ENCODE results near the gene HNRNPA2B1. TPM values are rescaled to one million over a fixed set of nuclear protein-coding genes. Genes with fewer than 3 reads are reported as not detected.

HNRNPA2B1 gene
- total and polyA plus RNA-seq, 2 donors (not counting 1 experiment from before 2014, with no cell fraction given): 167 to 524 TPM

DNA sequence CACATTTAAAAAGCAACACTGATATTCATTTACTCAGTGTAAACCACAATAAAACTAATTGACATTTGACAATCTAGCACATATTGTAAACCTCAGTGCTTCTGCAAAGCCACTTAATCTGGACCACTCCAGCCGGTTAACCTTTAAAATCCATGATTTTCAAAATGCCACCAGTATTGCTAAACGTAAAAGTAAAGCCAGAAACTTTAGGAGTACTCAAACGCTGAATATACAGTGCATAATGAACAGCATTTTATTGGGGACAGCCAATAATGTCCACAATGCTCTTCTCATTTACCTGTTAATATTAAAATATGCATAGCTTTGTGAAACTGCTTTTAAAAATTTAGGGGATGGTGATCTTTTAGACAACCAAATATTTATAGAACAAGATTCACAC lies 10.8 kb downstream of the HNRNPA2B1 start:
- intact Hi-C loops (cut with micrococcal nuclease): loop anchor here (1.0 to 10.0 kb wide), 3 partner anchors 8 to 975 kb away; partner anchors contain the start of gene HOXA9
- Histone ChIP-seq H3K27me3 (replicated peaks in 1 of 4; ENCODE audit: control extremely low read depth in 1 of 4, control insufficient read depth in 3 of 4, insufficient read depth in 4 of 4, low read length in 3 of 4) (no peaks in the 10 kb centered on the region), H4K20me1 (ENCODE audit: control insufficient read depth, insufficient read depth, low read length, poor library complexity, severe bottlenecking) (peaks cover 69% of the 10 kb centered on the region), H3K79me2 (ENCODE audit: control insufficient read depth, insufficient read depth, low read length) (peaks cover 42% of the 10 kb centered on the region), H3K36me3 (replicated peaks in 1 of 2; ENCODE audit: control extremely low read depth in 1 of 2, control insufficient read depth in 1 of 2, extremely low read depth in 1 of 2, insufficient read depth in 2 of 2, low read length in 1 of 2) (peaks cover 6 to 63% of the 10 kb centered on the region in 2 experiments), H3K4me2 (replicated peaks; ENCODE audit: low read depth, low read length, poor library complexity, severe bottlenecking) (no peak overlapping the region), H3K9me3 (ENCODE audit: control extremely low read depth in 1 of 3, control insufficient read depth in 2 of 3, insufficient read depth in 1 of 3, low read length in 2 of 3) (no peaks in the 10 kb centered on the region), H3K4me3 (ENCODE audit: control extremely low read depth in 1 of 5, extremely low read depth in 1 of 5, insufficient read depth in 1 of 5, low read depth in 2 of 5, low read length in 4 of 5) (no peak overlapping the region), H3K4me1 (ENCODE audit: control insufficient read depth in 2 of 2, insufficient read depth in 2 of 2, low read length in 2 of 2) (peaks cover 35 to 36% of the 10 kb centered on the region in 2 donors), H3K27ac (ENCODE audit: low read length in 2 of 2) (no peak overlapping the region), H2AFZ (ENCODE audit: insufficient read depth, low read depth, low read length, poor library complexity, severe bottlenecking) (no peak overlapping the region), H3K9ac (ENCODE audit: low read length) (no peak overlapping the region)
- ATAC-seq (ENCODE audit: low read depth): no peak
- H3K9me3 Mint-ChIP-seq (ENCODE audit: insufficient read depth): no peaks in the 10 kb centered on the region
- no peak overlapping the region for H3K4me3 Mint-ChIP-seq
- no peak for DNase-seq
- no peak overlapping the region for H3K27ac Mint-ChIP-seq
- ChIA-PET POLR2A (interaction anchor here (3.7 kb wide), 1 partner anchor 10 kb away, joined by 15 read pairs; the partner anchor contains the start of genes CBX3 and HNRNPA2B1), CTCF (interaction anchor here (0.5 to 3.3 kb wide), 4 partner anchors 9 to 931 kb away, joined by 10 to 33 read pairs (median 17); no protein-coding TSS in a partner anchor)
- no peaks in the 10 kb centered on the region for H3K27me3 Mint-ChIP-seq
- TF ChIP-seq, protein P1, sequence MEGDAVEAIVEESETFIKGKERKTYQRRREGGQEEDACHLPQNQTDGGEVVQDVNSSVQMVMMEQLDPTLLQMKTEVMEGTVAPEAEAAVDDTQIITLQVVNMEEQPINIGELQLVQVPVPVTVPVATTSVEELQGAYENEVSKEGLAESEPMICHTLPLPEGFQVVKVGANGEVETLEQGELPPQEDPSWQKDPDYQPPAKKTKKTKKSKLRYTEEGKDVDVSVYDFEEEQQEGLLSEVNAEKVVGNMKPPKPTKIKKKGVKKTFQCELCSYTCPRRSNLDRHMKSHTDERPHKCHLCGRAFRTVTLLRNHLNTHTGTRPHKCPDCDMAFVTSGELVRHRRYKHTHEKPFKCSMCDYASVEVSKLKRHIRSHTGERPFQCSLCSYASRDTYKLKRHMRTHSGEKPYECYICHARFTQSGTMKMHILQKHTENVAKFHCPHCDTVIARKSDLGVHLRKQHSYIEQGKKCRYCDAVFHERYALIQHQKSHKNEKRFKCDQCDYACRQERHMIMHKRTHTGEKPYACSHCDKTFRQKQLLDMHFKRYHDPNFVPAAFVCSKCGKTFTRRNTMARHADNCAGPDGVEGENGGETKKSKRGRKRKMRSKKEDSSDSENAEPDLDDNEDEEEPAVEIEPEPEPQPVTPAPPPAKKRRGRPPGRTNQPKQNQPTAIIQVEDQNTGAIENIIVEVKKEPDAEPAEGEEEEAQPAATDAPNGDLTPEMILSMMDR (IDR thresholded peaks at IDR 0.05): no peak
- no peak for TF ChIP-seq EZH2 (IDR thresholded peaks at IDR 0.05; ENCODE audit: borderline replicate concordance, insufficient read depth, low read depth, low read length, poor library complexity, severe bottlenecking)
- WGBS (ENCODE audit: insufficient coverage): 85% methylated on average over 3 of the region's 3 CpGs
- peaks cover 90% of the 10 kb centered on the region for H3K4me1 Mint-ChIP-seq

DNA sequence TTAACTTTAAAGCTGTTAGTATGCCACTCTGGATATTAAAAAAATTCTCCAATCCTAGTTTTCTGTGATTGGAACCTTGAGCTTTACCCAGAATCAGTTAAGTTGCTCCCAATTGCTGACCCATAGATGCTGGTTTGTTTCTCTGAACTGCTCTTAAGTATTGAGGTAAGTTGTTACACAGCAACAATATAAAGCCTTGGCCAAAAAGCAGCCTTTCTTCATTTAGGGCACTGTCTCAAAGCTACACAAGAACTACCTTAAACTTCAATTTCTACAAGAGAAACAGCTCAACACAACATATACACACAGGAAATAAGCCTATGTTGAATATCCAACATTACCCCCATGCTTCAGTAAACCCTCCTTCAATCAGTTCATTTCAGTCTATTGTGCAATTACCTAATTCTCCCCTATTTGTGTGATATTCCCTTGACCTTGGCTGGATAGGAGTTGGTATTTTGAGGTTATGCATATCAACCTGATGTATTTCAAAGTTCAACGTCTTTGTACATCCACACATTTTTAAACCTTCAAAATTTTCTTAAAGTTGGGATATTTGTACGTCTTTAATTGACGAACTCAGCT lies 11.5 kb downstream of the HNRNPA2B1 start:
- H3K4me3 ChIP-seq (ENCODE audit: control extremely low read depth in 1 of 5, extremely low read depth in 1 of 5, insufficient read depth in 1 of 5, low read depth in 2 of 5, low read length in 4 of 5): no peak overlapping the region
- no peak overlapping the region for H3K9ac ChIP-seq (ENCODE audit: low read length)
- H3K9me3 Mint-ChIP-seq (ENCODE audit: insufficient read depth): no peaks in the 10 kb centered on the region
- H3K79me2 ChIP-seq (ENCODE audit: control insufficient read depth, insufficient read depth, low read length): peaks cover 36% of the 10 kb centered on the region
- H4K20me1 ChIP-seq (ENCODE audit: control insufficient read depth, insufficient read depth, low read length, poor library complexity, severe bottlenecking): peaks cover 62% of the 10 kb centered on the region
- ATAC-seq (ENCODE audit: low read depth) (no peak), DNase-seq (no peak)
- no peaks in the 10 kb centered on the region for H3K9me3 ChIP-seq (ENCODE audit: control extremely low read depth in 1 of 3, control insufficient read depth in 2 of 3, insufficient read depth in 1 of 3, low read length in 2 of 3)
- TF ChIP-seq, protein P1 (IDR thresholded peaks at IDR 0.05): no peak
- TF ChIP-seq EZH2 (IDR thresholded peaks at IDR 0.05; ENCODE audit: borderline replicate concordance, insufficient read depth, low read depth, low read length, poor library complexity, severe bottlenecking): no peak
- H2AFZ ChIP-seq (ENCODE audit: insufficient read depth, low read depth, low read length, poor library complexity, severe bottlenecking): no peak overlapping the region
- ChIA-PET POLR2A (interaction anchor here (0.9 to 3.7 kb wide), 3 partner anchors 8 to 75 kb away, joined by 3 to 15 read pairs (median 3); partner anchors contain the start of genes CBX3 and HNRNPA2B1), CTCF (interaction anchor here (0.5 to 3.3 kb wide), 8 partner anchors 9 to 930 kb away, joined by 3 to 33 read pairs (median 8); partner anchors contain the start of gene NFE2L3)
- H3K4me1 Mint-ChIP-seq: peaks cover 89% of the 10 kb centered on the region
- H3K4me2 ChIP-seq (replicated peaks; ENCODE audit: low read depth, low read length, poor library complexity, severe bottlenecking): no peak overlapping the region
- intact Hi-C loops (cut with micrococcal nuclease): loop anchor here (1.0 to 2.0 kb wide), 2 partner anchors 8 to 14 kb away; no protein-coding TSS in a partner anchor
- H3K4me1 ChIP-seq (ENCODE audit: control insufficient read depth in 2 of 2, insufficient read depth in 2 of 2, low read length in 2 of 2): peaks cover 29 to 30% of the 10 kb centered on the region in 2 donors
- H3K27ac ChIP-seq (ENCODE audit: low read length in 2 of 2): peak overlapping the region in 1 of 2 donors; percentile 12
- H3K4me3 Mint-ChIP-seq: no peak overlapping the region
- no peaks in the 10 kb centered on the region for H3K27me3 ChIP-seq (replicated peaks in 1 of 4; ENCODE audit: control extremely low read depth in 1 of 4, control insufficient read depth in 3 of 4, insufficient read depth in 4 of 4, low read length in 3 of 4)
- WGBS (ENCODE audit: insufficient coverage): no CpG with 5 or more reads among the region's 3 CpGs
- peaks cover 6 to 56% of the 10 kb centered on the region in 2 experiments for H3K36me3 ChIP-seq (replicated peaks in 1 of 2; ENCODE audit: control extremely low read depth in 1 of 2, control insufficient read depth in 1 of 2, extremely low read depth in 1 of 2, insufficient read depth in 2 of 2, low read length in 1 of 2)
- peak overlapping the region; percentile 27 for H3K27ac Mint-ChIP-seq
- no peaks in the 10 kb centered on the region for H3K27me3 Mint-ChIP-seq

Measured in B cell (primary cell).